Vagina (tissue), 2 donors: ENCODE data around the gene FSTL4.

ENCODE experiments used
- CTCF ChIP-seq, 3 experiments: fragments of 450-650 bp in 2 of 3; fragments of 200-600 bp in 1 of 3; sonication (generic) in 1 of 3; IDR thresholded peaks; one replicate each; pipeline ENCODE4 v1.5.1; 2017 to 2019; ENCODE audit warnings: antibody characterized with exemption in 3 of 3, mild to moderate bottlenecking in 2 of 3, moderate library complexity in 2 of 3
- POLR2A ChIP-seq, 2 donors: fragments of 450-650 bp; IDR thresholded peaks; one replicate each; pipeline ENCODE4 v1.6.1; 2017; ENCODE audit warnings: antibody characterized with exemption in 2 of 2, mild to moderate bottlenecking in 2 of 2, moderate library complexity in 2 of 2

GRCh38 chr5:133527311-133527710 lies 85.0 kb downstream of the FSTL4 start:
- TF ChIP-seq POLR2A (IDR thresholded peaks at IDR 0.05) (no peak), CTCF (IDR thresholded peaks at IDR 0.05) (no peak)
